OCI-LY1 (cell line): ENCODE measurements around the gene SNX32.

Source experiments
- CTCF ChIP-seq: fragments of 200-600 bp; sonication (generic), shearing (Covaris generic); IDR thresholded peaks from 2 replicates; pipeline ENCODE4 v1.5.1; 2017; ENCODE audit warnings: mild to moderate bottlenecking, antibody characterized with exemption, low read length, moderate library complexity, mixed read lengths
- EZH2 ChIP-seq: fragments of 200-600 bp; sonication (generic), shearing (Covaris generic); IDR thresholded peaks from 2 replicates; pipeline ENCODE4 v1.8.0; 2017; ENCODE audit warnings: borderline replicate concordance, mixed run types, mild to moderate bottlenecking, antibody characterized with exemption, low read length, moderate library complexity, mixed read lengths

- no peak for TF ChIP-seq CTCF
- TF ChIP-seq EZH2: no peak
Observed at GRCh38 chr11:65842144-65842543, 8.4 kb downstream of the SNX32 start.
